HEK293 (cell line): Measurements from ENCODE around the gene BCL7C.
A peak's percentile ranks its signal among the peaks of the same experiment; 100 is the strongest.

Experiments used
- CTCF ChIA-PET: fragments of 350-600 bp; formaldehyde crosslinking; extraction: SDS; loops from one replicate; lab custom pipeline; 2021; ENCODE audit warnings: antibody characterized with exemption; lab: Yijun Ruan, JAX
- POLR2A ChIA-PET: fragments of 300-600 bp; formaldehyde crosslinking; extraction: SDS; loops from one replicate; lab custom pipeline; 2020; ENCODE audit warnings: antibody characterized with exemption, inconsistent platforms; lab: Yijun Ruan, JAX
- H3K27ac ChIP-seq: fragments of 200-500 bp; sonication (Bioruptor generic); 2 replicates; pipeline ENCODE4 v1.5.1; 2014; ENCODE audit warnings: low read depth, low read length, control low read depth, inconsistent platforms; ENCODE audit errors: extremely low read depth
- H3K36me3 ChIP-seq, 2 experiments: fragments of 200-500 bp in 1 of 2; sonication (Bioruptor generic) in 1 of 2; 1 replicate in 1 of 2; 2 replicates in 1 of 2; pipeline ENCODE4 v1.5.1; 2014 to 2017; ENCODE audit warnings: inconsistent platforms in 2 of 2, low read length in 2 of 2; ENCODE audit not compliant: control insufficient read depth in 2 of 2, insufficient read depth in 1 of 2
- H3K4me1 ChIP-seq: fragments of 200-500 bp; sonication (Bioruptor generic); 2 replicates; pipeline ENCODE4 v1.5.1; 2014; ENCODE audit warnings: mild to moderate bottlenecking, low read length, inconsistent platforms; ENCODE audit not compliant: control insufficient read depth, insufficient read depth
- H3K4me3 ChIP-seq: 2 replicates; pipeline ENCODE4 v1.5.1; 2011; ENCODE audit warnings: low read depth, mild to moderate bottlenecking, control low read depth, low read length, moderate library complexity
- H3K9me3 ChIP-seq: fragments of 200-500 bp; sonication (Bioruptor generic); 2 replicates; pipeline ENCODE4 v1.5.1; 2014; ENCODE audit warnings: low read depth, low read length, inconsistent platforms; ENCODE audit not compliant: control insufficient read depth, insufficient read depth
- ELK4 ChIP-seq: IDR thresholded peaks from 2 replicates; pipeline ENCODE4 v1.6.1; 2011; ENCODE audit warnings: mild to moderate bottlenecking, low read depth, low read length, borderline replicate concordance
- FEZF1 ChIP-seq: fragments of 450-650 bp; formaldehyde crosslinking; IDR thresholded peaks from 2 replicates; pipeline ENCODE4 v1.5.1; 2016; ENCODE audit warnings: missing biosample characterization, missing genetic modification characterization
- HOXC10 ChIP-seq: sonication (generic); formaldehyde crosslinking; IDR thresholded peaks from 2 replicates; pipeline ENCODE4 v1.8.1; 2023; ENCODE audit warnings: mild to moderate bottlenecking, missing genetic modification reagents
- HOXD13 ChIP-seq: sonication (generic); formaldehyde crosslinking; IDR thresholded peaks from 2 replicates; pipeline ENCODE4 v1.8.0; 2022; ENCODE audit warnings: missing genetic modification reagents, borderline replicate concordance
- KLF8 ChIP-seq: fragments of 450-650 bp; formaldehyde crosslinking; IDR thresholded peaks from 2 replicates; pipeline ENCODE4 v1.5.1; 2016; ENCODE audit warnings: missing biosample characterization, missing genetic modification characterization
- MEIS1 ChIP-seq: sonication (generic); formaldehyde crosslinking; IDR thresholded peaks from 2 replicates; pipeline ENCODE4 v1.8.1; 2022; ENCODE audit warnings: missing genetic modification reagents, mild to moderate bottlenecking, borderline replicate concordance
- OVOL3 ChIP-seq: fragments of 450-650 bp; formaldehyde crosslinking; IDR thresholded peaks from 2 replicates; pipeline ENCODE4 v1.5.1; 2016; ENCODE audit warnings: missing biosample characterization, missing genetic modification characterization
- PRDM6 ChIP-seq: fragments of 450-650 bp; formaldehyde crosslinking; IDR thresholded peaks from 2 replicates; pipeline ENCODE4 v1.5.1; 2017; ENCODE audit warnings: missing biosample characterization, missing genetic modification characterization
- SP3 ChIP-seq: fragments of 450-650 bp; formaldehyde crosslinking; IDR thresholded peaks from 2 replicates; pipeline ENCODE4 v1.5.1; 2016; ENCODE audit warnings: missing biosample characterization, missing genetic modification characterization
- TCF7L2 ChIP-seq: IDR thresholded peaks from 2 replicates; pipeline ENCODE4 v1.6.1; 2011; ENCODE audit warnings: low read depth, mild to moderate bottlenecking, inconsistent platforms, low read length, moderate library complexity, borderline replicate concordance
- ZBTB21 ChIP-seq: fragments of 450-650 bp; formaldehyde crosslinking; IDR thresholded peaks from 2 replicates; pipeline ENCODE4 v1.5.1; 2017; ENCODE audit warnings: missing biosample characterization, missing genetic modification characterization
- ZBTB6 ChIP-seq: fragments of 450-650 bp; formaldehyde crosslinking; IDR thresholded peaks from 2 replicates; pipeline ENCODE4 v1.5.1; 2017; ENCODE audit warnings: missing biosample characterization, missing genetic modification characterization
- ZIC2 ChIP-seq: fragments of 450-650 bp; formaldehyde crosslinking; IDR thresholded peaks from 2 replicates; pipeline ENCODE4 v1.5.1; 2016; ENCODE audit warnings: missing biosample characterization, missing genetic modification characterization
- ZNF133 ChIP-seq: fragments of 450-650 bp; formaldehyde crosslinking; IDR thresholded peaks from 2 replicates; pipeline ENCODE4 v1.5.1; 2016; ENCODE audit warnings: missing biosample characterization, missing genetic modification characterization
- ZNF19 ChIP-seq: fragments of 450-650 bp; formaldehyde crosslinking; IDR thresholded peaks from 2 replicates; pipeline ENCODE4; 2016; ENCODE audit warnings: missing biosample characterization, missing genetic modification characterization, low read depth
- ZNF221 ChIP-seq: fragments of 450-650 bp; formaldehyde crosslinking; IDR thresholded peaks from 2 replicates; pipeline ENCODE4 v1.5.1; 2017; ENCODE audit warnings: missing biosample characterization, missing genetic modification characterization, borderline replicate concordance
- ZNF302 ChIP-seq: fragments of 450-650 bp; formaldehyde crosslinking; IDR thresholded peaks from 2 replicates; pipeline ENCODE4 v1.5.1; 2016; ENCODE audit warnings: missing biosample characterization, missing genetic modification characterization, low read depth
- ZNF324 ChIP-seq: fragments of 450-650 bp; formaldehyde crosslinking; IDR thresholded peaks from 2 replicates; pipeline ENCODE4 v1.5.1; 2016; ENCODE audit warnings: missing biosample characterization, missing genetic modification characterization
- ZNF350 ChIP-seq: fragments of 450-650 bp; formaldehyde crosslinking; IDR thresholded peaks from 2 replicates; pipeline ENCODE4 v1.5.0; 2017; ENCODE audit warnings: missing biosample characterization, mild to moderate bottlenecking, missing genetic modification characterization
- ZNF530 ChIP-seq: fragments of 450-650 bp; formaldehyde crosslinking; IDR thresholded peaks from 2 replicates; pipeline ENCODE4 v1.5.1; 2016; ENCODE audit warnings: low read depth, missing biosample characterization, missing genetic modification characterization
- ZNF548 ChIP-seq: fragments of 450-650 bp; formaldehyde crosslinking; IDR thresholded peaks from 2 replicates; pipeline ENCODE4 v1.5.1; 2016; ENCODE audit warnings: missing biosample characterization, missing genetic modification characterization
- ZNF596 ChIP-seq: fragments of 450-650 bp; IDR thresholded peaks from 2 replicates; pipeline ENCODE4 v1.5.0; 2018; ENCODE audit warnings: missing biosample characterization, mild to moderate bottlenecking, missing genetic modification characterization, moderate library complexity
- ZNF645 ChIP-seq: fragments of 450-650 bp; formaldehyde crosslinking; IDR thresholded peaks from 2 replicates; pipeline ENCODE4; 2016; ENCODE audit warnings: missing biosample characterization, missing genetic modification characterization
- ZNF658 ChIP-seq: fragments of 450-650 bp; formaldehyde crosslinking; IDR thresholded peaks from 2 replicates; pipeline ENCODE4; 2016; ENCODE audit warnings: missing biosample characterization, missing genetic modification characterization
- ZNF664 ChIP-seq: fragments of 450-650 bp; formaldehyde crosslinking; IDR thresholded peaks from 2 replicates; pipeline ENCODE4 v1.5.1; 2016; ENCODE audit warnings: missing biosample characterization, missing genetic modification characterization
- ZNF670 ChIP-seq: fragments of 450-650 bp; formaldehyde crosslinking; IDR thresholded peaks from 2 replicates; pipeline ENCODE4 v1.5.1; 2016; ENCODE audit warnings: missing biosample characterization, missing genetic modification characterization, low read depth
- ZNF768 ChIP-seq: fragments of 450-650 bp; formaldehyde crosslinking; IDR thresholded peaks from 2 replicates; pipeline ENCODE4 v1.5.1; 2018; ENCODE audit warnings: missing biosample characterization, mild to moderate bottlenecking, missing genetic modification characterization
- ZNF830 ChIP-seq: fragments of 450-650 bp; IDR thresholded peaks from 2 replicates; pipeline ENCODE4 v1.5.0; 2018; ENCODE audit warnings: missing biosample characterization, missing genetic modification characterization, low read depth, mild to moderate bottlenecking, moderate library complexity
- TF ChIP-seq, protein P1 (sequence below): fragments of 450-650 bp; formaldehyde crosslinking; IDR thresholded peaks from 2 replicates; pipeline ENCODE4 v1.5.1; 2016; ENCODE audit warnings: missing biosample characterization, missing genetic modification characterization, low read depth
- TF ChIP-seq, protein P2 (sequence below): fragments of 450-650 bp; formaldehyde crosslinking; IDR thresholded peaks from 2 replicates; pipeline ENCODE4 v1.5.1; 2016; ENCODE audit warnings: missing biosample characterization, missing genetic modification characterization

The BCL7C gene

GRCh38 chr16:30893744-30894539 lies at the start of gene BCL7C:
Gene BCL7C (minus strand): TSS chr16:30894077. CDS start chr16:30893944, 133 bp downstream.
- Histone ChIP-seq H3K4me3 (peak within 1 kb of the TSS; percentile 84), H3K27ac (peak within 1 kb of the TSS; percentile 75), H3K36me3 (peaks cover 10 to 28% of the 10 kb centered on the region in 2 experiments; a peak in 2 of 3 replicates), H3K4me1 (no peaks in the 10 kb centered on the region; the same call in 1 of the 2 replicates), H3K9me3 (no peaks in the 10 kb centered on the region)
- ChIA-PET POLR2A (interaction anchor here (0.9 to 2.7 kb wide), 3 partner anchors 12 to 116 kb away, joined by 3 to 16 read pairs (median 4); no protein-coding TSS in a partner anchor), CTCF (interaction anchor here (0.7 to 2.6 kb wide), 4 partner anchors 8 to 83 kb away, joined by 3 to 16 read pairs (median 4); no protein-coding TSS in a partner anchor)
- TF ChIP-seq HOXC10 (CRISPR knock-in tag) (peak; percentile 14; the same call in 1 of the 2 replicates), ZNF658 (tag by site-specific recombination) (no peak), MEIS1 (CRISPR knock-in tag) (no peak), ZNF830 (tag by site-specific recombination) (no peak), ZBTB21 (tag by site-specific recombination) (no peak), ZNF324 (tag by site-specific recombination) (0 out of 2 replicates have a peak, but pooled peaks have one; percentile 80), ZNF350 (tag by site-specific recombination) (no peak), ELK4 (no peak), HOXD13 (CRISPR knock-in tag) (no peak), PRDM6 (tag by site-specific recombination) (no peak), ZNF596 (no peak), FEZF1 (tag by site-specific recombination) (no peak), ZNF19 (tag by site-specific recombination) (no peak), SP3 (peak; percentile 40), ZNF645 (tag by site-specific recombination) (no peak), ZBTB6 (no peak), ZIC2 (tag by site-specific recombination) (peak; percentile 81), ZNF664 (no peak), ZNF670 (tag by site-specific recombination) (no peak), ZNF221 (tag by site-specific recombination) (no peak), ZNF302 (tag by site-specific recombination) (no peak), TCF7L2 (no peak), ZNF133 (tag by site-specific recombination) (no peak), ZNF530 (tag by site-specific recombination) (no peak), ZNF768 (tag by site-specific recombination) (no peak; the same call in 1 of the 2 replicates), ZNF548 (tag by site-specific recombination) (no peak; the same call in 1 of the 2 replicates), OVOL3 (tag by site-specific recombination) (peak; percentile 57; the same call in 1 of the 2 replicates), KLF8 (peak; percentile 66; the same call in 1 of the 2 replicates)
- TF ChIP-seq, protein P1, sequence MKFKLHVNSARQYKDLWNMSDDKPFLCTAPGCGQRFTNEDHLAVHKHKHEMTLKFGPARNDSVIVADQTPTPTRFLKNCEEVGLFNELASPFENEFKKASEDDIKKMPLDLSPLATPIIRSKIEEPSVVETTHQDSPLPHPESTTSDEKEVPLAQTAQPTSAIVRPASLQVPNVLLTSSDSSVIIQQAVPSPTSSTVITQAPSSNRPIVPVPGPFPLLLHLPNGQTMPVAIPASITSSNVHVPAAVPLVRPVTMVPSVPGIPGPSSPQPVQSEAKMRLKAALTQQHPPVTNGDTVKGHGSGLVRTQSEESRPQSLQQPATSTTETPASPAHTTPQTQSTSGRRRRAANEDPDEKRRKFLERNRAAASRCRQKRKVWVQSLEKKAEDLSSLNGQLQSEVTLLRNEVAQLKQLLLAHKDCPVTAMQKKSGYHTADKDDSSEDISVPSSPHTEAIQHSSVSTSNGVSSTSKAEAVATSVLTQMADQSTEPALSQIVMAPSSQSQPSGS (tag by site-specific recombination) = no peak
- TF ChIP-seq, protein P2, sequence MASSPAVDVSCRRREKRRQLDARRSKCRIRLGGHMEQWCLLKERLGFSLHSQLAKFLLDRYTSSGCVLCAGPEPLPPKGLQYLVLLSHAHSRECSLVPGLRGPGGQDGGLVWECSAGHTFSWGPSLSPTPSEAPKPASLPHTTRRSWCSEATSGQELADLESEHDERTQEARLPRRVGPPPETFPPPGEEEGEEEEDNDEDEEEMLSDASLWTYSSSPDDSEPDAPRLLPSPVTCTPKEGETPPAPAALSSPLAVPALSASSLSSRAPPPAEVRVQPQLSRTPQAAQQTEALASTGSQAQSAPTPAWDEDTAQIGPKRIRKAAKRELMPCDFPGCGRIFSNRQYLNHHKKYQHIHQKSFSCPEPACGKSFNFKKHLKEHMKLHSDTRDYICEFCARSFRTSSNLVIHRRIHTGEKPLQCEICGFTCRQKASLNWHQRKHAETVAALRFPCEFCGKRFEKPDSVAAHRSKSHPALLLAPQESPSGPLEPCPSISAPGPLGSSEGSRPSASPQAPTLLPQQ (tag by site-specific recombination) = peak; percentile 62
